Liver (tissue), 9 donors: ENCODE results near the gene SYNJ2. TPM values are rescaled to one million over a fixed set of nuclear protein-coding genes. Genes with fewer than 3 reads are reported as not detected.

Experiments used
- DNase-seq: peaks from one replicate; pipeline ENCODE4 v3.0.0-alpha.2; 2017; ENCODE audit warnings: low spot score
- H3K27ac ChIP-seq, 2 donors: one replicate each; pipeline ENCODE4 v1.7.0; 2013; ENCODE audit warnings: inconsistent platforms in 2 of 2, low read length in 2 of 2, control low read depth in 1 of 2, low read depth in 1 of 2, mild to moderate bottlenecking in 1 of 2
- H3K27me3 ChIP-seq, 4 donors: one replicate each; pipeline versions ENCODE4 v1.6.1 to v1.7.0; 2013; ENCODE audit warnings: low read length in 3 of 4, inconsistent platforms in 1 of 4, mild to moderate bottlenecking in 1 of 4, moderate library complexity in 1 of 4; ENCODE audit not compliant: control insufficient read depth in 4 of 4, insufficient read depth in 4 of 4
- H3K36me3 ChIP-seq, 4 donors: one replicate each; pipeline versions ENCODE4 v1.6.1 to v1.7.0; 2013; ENCODE audit warnings: low read length in 3 of 4, mild to moderate bottlenecking in 3 of 4, low read depth in 1 of 4, moderate library complexity in 1 of 4; ENCODE audit not compliant: control insufficient read depth in 4 of 4, insufficient read depth in 3 of 4
- H3K4me1 ChIP-seq, 4 donors: one replicate each; pipeline versions ENCODE4 v1.6.1 to v1.7.0; 2013; ENCODE audit warnings: low read length in 3 of 4, mild to moderate bottlenecking in 3 of 4, moderate library complexity in 1 of 4; ENCODE audit not compliant: control insufficient read depth in 4 of 4, insufficient read depth in 4 of 4
- H3K4me3 ChIP-seq, 3 donors: one replicate each; pipeline versions ENCODE4 v1.6.1 to v1.7.0; 2013; ENCODE audit warnings: low read length in 3 of 3, control low read depth in 1 of 3, low read depth in 1 of 3, mild to moderate bottlenecking in 1 of 3
- H3K9ac ChIP-seq, 2 donors: one replicate each; pipeline ENCODE4 v1.7.0; 2013; ENCODE audit warnings: low read length in 2 of 2, mild to moderate bottlenecking in 2 of 2, moderate library complexity in 2 of 2, control low read depth in 1 of 2, low read depth in 1 of 2
- H3K9me3 ChIP-seq, 4 donors: one replicate each; pipeline versions ENCODE4 v1.6.1 to v1.7.0; 2013; ENCODE audit warnings: low read length in 3 of 4; ENCODE audit not compliant: control insufficient read depth in 4 of 4
- CTCF ChIP-seq: fragments of 150-350 bp; IDR thresholded peaks from 2 replicates; pipeline ENCODE4 v1.5.1; 2017; ENCODE audit warnings: improper control_type of control experiment, low read depth, low read length; ENCODE audit not compliant: missing input control
- FOXA1 ChIP-seq: IDR thresholded peaks from 2 replicates; pipeline ENCODE4 v1.6.1; 2016; ENCODE audit warnings: antibody characterized with exemption
- GABPA ChIP-seq, 2 donors: IDR thresholded peaks in 1 of 2; conservative IDR thresholded peaks in 1 of 2; 2 replicates each; pipeline ENCODE4 v1.6.1; 2016; ENCODE audit warnings: antibody characterized with exemption in 2 of 2, mild to moderate bottlenecking in 1 of 2, moderate library complexity in 1 of 2
- HNF4G ChIP-seq: IDR thresholded peaks from 2 replicates; pipeline ENCODE4 v1.6.1; 2016; ENCODE audit warnings: antibody characterized with exemption
- MAX ChIP-seq: IDR thresholded peaks from 2 replicates; pipeline ENCODE4 v1.6.1; 2016; ENCODE audit warnings: antibody characterized with exemption
- RAD21 ChIP-seq, 2 donors: IDR thresholded peaks; 2 replicates each; pipeline ENCODE4 v1.6.1; 2016; ENCODE audit warnings: antibody characterized with exemption in 2 of 2, mild to moderate bottlenecking in 2 of 2
- REST ChIP-seq: IDR thresholded peaks from 2 replicates; pipeline ENCODE4 v1.6.1; 2016; ENCODE audit warnings: antibody characterized with exemption, mild to moderate bottlenecking
- RXRA ChIP-seq, 2 donors: IDR thresholded peaks; 2 replicates each; pipeline ENCODE4 v1.6.1; 2017 to 2018; ENCODE audit warnings: antibody characterized with exemption in 2 of 2, mild to moderate bottlenecking in 1 of 2
- SP1 ChIP-seq: IDR thresholded peaks from 2 replicates; pipeline ENCODE4 v1.6.1; 2018; ENCODE audit warnings: antibody characterized with exemption, mild to moderate bottlenecking
- TAF1 ChIP-seq: conservative IDR thresholded peaks from 2 replicates; pipeline ENCODE4 v1.6.1; 2016; ENCODE audit warnings: antibody characterized with exemption, mild to moderate bottlenecking
- YY1 ChIP-seq: IDR thresholded peaks from 2 replicates; pipeline ENCODE4 v1.6.1; 2016; ENCODE audit warnings: antibody characterized with exemption, mild to moderate bottlenecking
- WGBS: extraction: QIAGEN DNeasy Blood & Tissue Kit; methylation state at CpG from one replicate; pipeline ENCODE4 v1.1.7; 2013; 5-methylcytosine and 5-hydroxymethylcytosine counted together
- polyA plus RNA-seq, 2 donors: library from polyadenylated mRNA; stranded (reverse) in 1 of 2; unstranded in 1 of 2; fragments of 200-250 nt in 1 of 2; fragments of >200 nt in 1 of 2; fragmentation: Nextera tagmentation in 1 of 2; extraction: Ambion mirVana in 1 of 2; gene quantifications; one replicate each; pipeline versions ENCODE4 v1.2.1 to v1.2.3, GENCODE V29; 2013 to 2015
- total RNA-seq, 2 donors: library from RNA; depleted of rRNA; stranded (reverse); fragments of >200 nt; gene quantifications; one replicate each; pipeline ENCODE4 v1.2.3, GENCODE V29; 2014
- donor health status: healthy.
- donor health status: healthy.
- donor health status: healthy.
- donor health status: healthy.
- donor health status: healthy.

The SYNJ2 gene
- total and polyA plus RNA-seq, 4 donors = 2.4 to 8.9 (median 3.2) TPM

DNA sequence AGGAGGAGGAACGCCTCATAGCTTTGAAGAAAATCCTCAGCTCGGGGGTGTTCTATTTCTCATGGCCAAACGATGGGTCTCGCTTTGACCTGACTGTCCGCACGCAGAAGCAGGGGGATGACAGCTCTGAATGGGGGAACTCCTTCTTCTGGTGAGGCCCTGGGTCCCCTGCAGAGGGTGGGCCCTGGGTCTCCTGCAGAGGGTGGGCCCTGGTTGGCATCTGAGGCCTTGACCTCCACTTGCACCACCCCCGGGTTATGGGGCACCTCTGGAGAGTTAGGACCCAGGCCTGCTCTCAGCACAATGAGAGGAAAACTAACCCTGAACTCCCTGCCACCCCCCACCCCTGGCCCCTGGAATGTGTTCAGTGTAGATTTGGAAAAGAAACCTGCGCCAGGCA, 47.2 kb downstream of the SYNJ2 start:
- no peak overlapping the region for H3K9ac ChIP-seq
- H3K36me3 ChIP-seq = peaks cover 0 to 2% (median 0%) of the 10 kb centered on the region in 4 donors
- TF ChIP-seq YY1 = no peak
- no peak for TF ChIP-seq FOXA1
- no peak for TF ChIP-seq GABPA (IDR thresholded peaks at IDR 0.05 in 1 of 2, conservative IDR thresholded peaks at IDR 0.05 in 1 of 2)
- TF ChIP-seq MAX = no peak
- no peak for TF ChIP-seq RAD21 (IDR thresholded peaks at IDR 0.05)
- no peak for TF ChIP-seq REST
- TF ChIP-seq CTCF = no peak
- H3K4me3 ChIP-seq = no peak overlapping the region
- no peaks in the 10 kb centered on the region for H3K9me3 ChIP-seq
- no peaks in the 10 kb centered on the region for H3K27me3 ChIP-seq
- 96% methylated on average over 8 of the region's 8 CpGs for WGBS
- peaks cover 0 to 22% (median 10%) of the 10 kb centered on the region in 4 donors for H3K4me1 ChIP-seq
- DNase-seq = no peak
- H3K27ac ChIP-seq = no peak overlapping the region

GRCh38 chr6:158029668-158030230, 48.1 kb downstream of the SYNJ2 start:
- Histone ChIP-seq H3K9me3 (no peaks in the 10 kb centered on the region), H3K9ac (no peak overlapping the region), H3K4me1 (peaks cover 2 to 29% (median 18%) of the 10 kb centered on the region in 4 donors), H3K4me3 (no peak overlapping the region), H3K27ac (no peak overlapping the region), H3K36me3 (peaks cover 0 to 2% (median 0%) of the 10 kb centered on the region in 4 donors), H3K27me3 (no peaks in the 10 kb centered on the region)
- no peak for TF ChIP-seq SP1
- no peak for TF ChIP-seq TAF1
- TF ChIP-seq GABPA (IDR thresholded peaks at IDR 0.05 in 1 of 2, conservative IDR thresholded peaks at IDR 0.05 in 1 of 2) = no peak
- no peak for TF ChIP-seq REST
- no peak for TF ChIP-seq RXRA (IDR thresholded peaks at IDR 0.05)
- TF ChIP-seq HNF4G = no peak
- DNase-seq = no peak
- WGBS = 98% methylated on average over 10 of the region's 10 CpGs
